K562 (cell line): ENCODE measurements around the gene CXCL1. TPM values are rescaled to one million over a fixed set of nuclear protein-coding genes. Genes with fewer than 3 reads are reported as not detected.

Source experiments
- BCOR ChIP-seq: fragments of 450-650 bp; IDR thresholded peaks from 2 replicates; pipeline ENCODE4 v1.6.1; 2016
- BRD4 ChIP-seq: fragments of 200-600 bp; sonication (generic); IDR thresholded peaks from 2 replicates; pipeline ENCODE4 v1.6.1; 2017; ENCODE audit warnings: inconsistent platforms
- DEAF1 ChIP-seq: fragments of 450-650 bp; formaldehyde crosslinking; IDR thresholded peaks from 2 replicates; pipeline ENCODE4 v1.4.0; 2020; ENCODE audit warnings: mild to moderate bottlenecking, moderate library complexity
- E2F3 ChIP-seq: fragments of 250-450 bp; sonication (Bioruptor Pico); IDR thresholded peaks from 2 replicates; pipeline ENCODE4 v1.4.0; 2020; ENCODE audit warnings: mild to moderate bottlenecking
- EGR1 ChIP-seq: fragments of 450-650 bp; conservative IDR thresholded peaks from 2 replicates; pipeline ENCODE4 v1.6.1; 2017; ENCODE audit warnings: mild to moderate bottlenecking
- ELK1 ChIP-seq: sonication (generic); formaldehyde crosslinking; IDR thresholded peaks from 2 replicates; pipeline ENCODE4 v1.8.1; 2022; ENCODE audit warnings: missing genetic modification reagents
- IRF9 ChIP-seq: fragments of 450-650 bp; IDR thresholded peaks from 2 replicates; pipeline ENCODE4 v1.6.1; 2016; ENCODE audit warnings: missing biosample characterization, missing genetic modification characterization
- RBM15 ChIP-seq: fragments of 200-400 bp; formaldehyde crosslinking; IDR thresholded peaks from 2 replicates; pipeline ENCODE4 v1.6.1; 2018; ENCODE audit warnings: mild to moderate bottlenecking, low read length, moderate library complexity; ENCODE audit not compliant: insufficient read depth
- REST ChIP-seq, 2 experiments: fragments of 450-650 bp; formaldehyde crosslinking in 1 of 2; IDR thresholded peaks; 2 replicates each; pipeline versions ENCODE4 v1.4.0 to v1.6.1; 2014 to 2020; ENCODE audit warnings: mild to moderate bottlenecking in 2 of 2, borderline replicate concordance in 1 of 2, low read depth in 1 of 2
- SAP30 ChIP-seq: fragments of 200-600 bp; sonication (generic); IDR thresholded peaks from 2 replicates; pipeline ENCODE4 v1.6.1; 2012; ENCODE audit warnings: borderline replicate concordance, low read depth, mild to moderate bottlenecking, moderate library complexity, low read length, control low read depth, inconsistent platforms; ENCODE audit not compliant: insufficient read depth, poor library complexity, severe bottlenecking
- ZBTB9 ChIP-seq: fragments of 450-650 bp; formaldehyde crosslinking; IDR thresholded peaks from 2 replicates; pipeline ENCODE4 v1.4.0; 2020; ENCODE audit warnings: mild to moderate bottlenecking, moderate library complexity
- ZNF212 ChIP-seq: fragments of 450-650 bp; formaldehyde crosslinking; IDR thresholded peaks from 2 replicates; pipeline ENCODE4 v1.4.0; 2020; ENCODE audit warnings: mild to moderate bottlenecking
- ZNF232 ChIP-seq: sonication (generic); formaldehyde crosslinking; IDR thresholded peaks from 2 replicates; pipeline ENCODE4 v1.8.0; 2022; ENCODE audit warnings: mild to moderate bottlenecking, missing genetic modification reagents
- ZNF408 ChIP-seq: fragments of 250-450 bp; sonication (Bioruptor Pico); IDR thresholded peaks from 2 replicates; pipeline ENCODE4 v1.4.0; 2020; ENCODE audit warnings: low read depth, mild to moderate bottlenecking, moderate library complexity
- polyA plus RNA-seq, 8 experiments: library from polyadenylated mRNA; depleted of rRNA in 4 of 8; stranded (reverse) in 5 of 8; unstranded in 3 of 8; fragments of >200 nt; fragmentation: Nextera tagmentation in 2 of 8; fragmentation: Illumina TruSeq in 1 of 8; extraction: Ambion mirVana in 2 of 8; extraction: Trizol in 1 of 8; gene quantifications; 2 replicates each; pipeline versions ENCODE4 v1.2.1 to v1.2.3, GENCODE V29; 2011 to 2014; ENCODE audit warnings: inconsistent platforms in 1 of 8, missing spikeins in 1 of 8
- total RNA-seq, 7 experiments: library from RNA; depleted of rRNA in 6 of 7; stranded (reverse); fragments of >200 nt in 6 of 7; fragmentation: Illumina TruSeq in 2 of 7; extraction: Trizol in 2 of 7; gene quantifications; 2 replicates each; pipeline versions ENCODE4 v1.2.1 to v1.2.3, GENCODE V29; 2011 to 2021; ENCODE audit warnings: low replicate concordance in 1 of 7

CXCL1 gene
- total and polyA plus RNA-seq, 9 of the 15 experiments (the other 6 are each of a cell fraction or from before 2014, with no cell fraction given) = 0.07 to 2.2 (median 0.32) TPM; not detected in 3

GRCh38 chr4:73832651-73833237 is 36.4 kb upstream of the CXCL1 start (continued):
- TF ChIP-seq BRD4 (no peak), ZBTB9 (no peak), ZNF408 (CRISPR knock-in tag) (no peak), DEAF1 (no peak), BCOR (0 out of 2 replicates have a peak, but pooled peaks have one; percentile 9), ZNF212 (CRISPR knock-in tag) (no peak), RBM15 (no peak), ZNF232 (CRISPR knock-in tag) (no peak), ELK1 (CRISPR knock-in tag) (no peak), EGR1 (no peak), SAP30 (no peak), REST (IDR thresholded peaks at IDR 0.05; ENCODE audit: borderline replicate concordance) (no peak), REST (CRISPR knock-in tag; IDR thresholded peaks at IDR 0.05; ENCODE audit: low read depth) (no peak), E2F3 (no peak), IRF9 (tag) (no peak)
